OCI-LY1 (cell line): ENCODE results near the gene CFI.

Experiments used
- H2AFZ ChIP-seq: fragments of 200-600 bp; sonication (generic), shearing (Covaris generic); 2 replicates; pipeline ENCODE4 v1.6.0; 2014; ENCODE audit warnings: antibody characterized with exemption, mild to moderate bottlenecking, low read length
- H3F3A ChIP-seq: fragments of 200-600 bp; sonication (generic), shearing (Covaris generic); 2 replicates; pipeline ENCODE4 v1.6.0; 2014; ENCODE audit warnings: mild to moderate bottlenecking, antibody characterized with exemption, low read length, moderate library complexity; ENCODE audit not compliant: insufficient read depth
- H3K27ac ChIP-seq: fragments of 200-600 bp; sonication (generic); 2 replicates; pipeline ENCODE4 v1.5.1; 2014; ENCODE audit warnings: low read length, mixed run types, mild to moderate bottlenecking, low read depth; ENCODE audit not compliant: poor library complexity, severe bottlenecking
- H3K27me3 ChIP-seq: fragments of 200-600 bp; sonication (generic); 2 replicates; pipeline ENCODE4 v1.6.0; 2014; ENCODE audit warnings: antibody characterized with exemption, mild to moderate bottlenecking, low read length, moderate library complexity; ENCODE audit not compliant: insufficient read depth
- H3K36me3 ChIP-seq: fragments of 200-600 bp; sonication (generic); 2 replicates; pipeline ENCODE4 v1.6.1; 2014; ENCODE audit warnings: mild to moderate bottlenecking, antibody characterized with exemption, low read length, moderate library complexity, mixed read lengths; ENCODE audit not compliant: insufficient read depth
- H3K4me1 ChIP-seq: fragments of 200-600 bp; sonication (generic); 2 replicates; pipeline ENCODE4 v1.5.1; 2014; ENCODE audit warnings: mild to moderate bottlenecking, low read length, moderate library complexity; ENCODE audit not compliant: insufficient read depth, severe bottlenecking
- H3K4me2 ChIP-seq: fragments of 200-600 bp; sonication (generic), shearing (Covaris generic); 2 replicates; pipeline ENCODE4 v1.6.1; 2014; ENCODE audit warnings: low read length
- H3K4me3 ChIP-seq: fragments of 200-600 bp; sonication (generic); 2 replicates; pipeline ENCODE4 v1.5.1; 2014; ENCODE audit warnings: low read length, low read depth, mild to moderate bottlenecking, mixed read lengths; ENCODE audit not compliant: poor library complexity, severe bottlenecking
- H3K79me2 ChIP-seq: fragments of 200-600 bp; shearing (Covaris generic); 2 replicates; pipeline ENCODE4 v1.6.1; 2016; ENCODE audit warnings: mixed run types, low read length, mixed read lengths; ENCODE audit not compliant: insufficient read depth
- H3K9ac ChIP-seq: fragments of 200-600 bp; sonication (generic), shearing (Covaris generic); 2 replicates; pipeline ENCODE4 v1.6.1; 2014; ENCODE audit warnings: mild to moderate bottlenecking, low read length, mixed read lengths
- H3K9me2 ChIP-seq: fragments of 200-600 bp; sonication (generic), shearing (Covaris generic); 2 replicates; pipeline ENCODE4 v1.6.1; 2014; ENCODE audit warnings: low read depth, mild to moderate bottlenecking, low read length, mixed read lengths
- H3K9me3 ChIP-seq: fragments of 200-600 bp; shearing (Covaris generic); 2 replicates; pipeline ENCODE4 v1.6.1; 2014; ENCODE audit warnings: low read length, mixed read lengths
- H4K20me1 ChIP-seq: fragments of 200-600 bp; sonication (generic), shearing (Covaris generic); 2 replicates; pipeline ENCODE4 v1.6.0; 2016; ENCODE audit warnings: mild to moderate bottlenecking, low read length; ENCODE audit not compliant: insufficient read depth
- EZH2 ChIP-seq: fragments of 200-600 bp; sonication (generic), shearing (Covaris generic); IDR thresholded peaks from 2 replicates; pipeline ENCODE4 v1.8.0; 2017; ENCODE audit warnings: borderline replicate concordance, mixed run types, mild to moderate bottlenecking, antibody characterized with exemption, low read length, moderate library complexity, mixed read lengths
- TF ChIP-seq, protein P1 (sequence below): fragments of 200-600 bp; sonication (generic), shearing (Covaris generic); IDR thresholded peaks from 2 replicates; pipeline ENCODE4 v1.5.1; 2017; ENCODE audit warnings: mild to moderate bottlenecking, antibody characterized with exemption, low read length, moderate library complexity, mixed read lengths

Gene CFI

DNA sequence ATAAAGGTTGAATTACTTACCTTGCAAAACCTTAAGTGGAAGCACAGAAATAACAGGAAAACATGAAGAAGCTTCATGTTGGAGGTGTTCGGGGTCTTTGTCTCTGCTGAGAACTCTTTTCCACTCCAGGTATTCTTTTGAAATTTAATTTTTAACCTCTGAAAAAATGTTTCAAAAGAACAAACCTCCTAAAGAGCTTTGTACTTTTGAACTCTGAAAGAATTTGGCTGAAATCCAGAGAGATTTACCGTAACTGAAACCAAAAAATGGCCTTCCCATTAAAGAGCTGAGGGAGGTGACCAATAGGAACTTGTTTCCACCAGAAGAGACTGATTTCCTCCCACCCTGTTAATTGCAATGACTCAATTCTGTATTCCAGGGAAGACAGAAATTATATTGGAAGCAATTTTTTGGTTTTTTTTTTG is at the start of gene CFI:
Gene CFI (minus strand): TSS at position 105 of the 425 bp plus-strand sequence. CDS start 28 bp downstream, at position 77.
- TF ChIP-seq, protein P1, sequence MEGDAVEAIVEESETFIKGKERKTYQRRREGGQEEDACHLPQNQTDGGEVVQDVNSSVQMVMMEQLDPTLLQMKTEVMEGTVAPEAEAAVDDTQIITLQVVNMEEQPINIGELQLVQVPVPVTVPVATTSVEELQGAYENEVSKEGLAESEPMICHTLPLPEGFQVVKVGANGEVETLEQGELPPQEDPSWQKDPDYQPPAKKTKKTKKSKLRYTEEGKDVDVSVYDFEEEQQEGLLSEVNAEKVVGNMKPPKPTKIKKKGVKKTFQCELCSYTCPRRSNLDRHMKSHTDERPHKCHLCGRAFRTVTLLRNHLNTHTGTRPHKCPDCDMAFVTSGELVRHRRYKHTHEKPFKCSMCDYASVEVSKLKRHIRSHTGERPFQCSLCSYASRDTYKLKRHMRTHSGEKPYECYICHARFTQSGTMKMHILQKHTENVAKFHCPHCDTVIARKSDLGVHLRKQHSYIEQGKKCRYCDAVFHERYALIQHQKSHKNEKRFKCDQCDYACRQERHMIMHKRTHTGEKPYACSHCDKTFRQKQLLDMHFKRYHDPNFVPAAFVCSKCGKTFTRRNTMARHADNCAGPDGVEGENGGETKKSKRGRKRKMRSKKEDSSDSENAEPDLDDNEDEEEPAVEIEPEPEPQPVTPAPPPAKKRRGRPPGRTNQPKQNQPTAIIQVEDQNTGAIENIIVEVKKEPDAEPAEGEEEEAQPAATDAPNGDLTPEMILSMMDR, result no peak
- no peak for TF ChIP-seq EZH2
- Histone ChIP-seq H3K36me3 (no peaks in the 10 kb centered on the region), H3K4me3 (no peak within 1 kb of the TSS), H3K9ac (no peak within 1 kb of the TSS), H3K27me3 (no peaks in the 10 kb centered on the region), H3K79me2 (no peaks in the 10 kb centered on the region), H4K20me1 (no peaks in the 10 kb centered on the region), H3K9me3 (no peaks in the 10 kb centered on the region; the same call in 1 of the 2 replicates), H3F3A (no peaks in the 10 kb centered on the region), H3K9me2 (no peaks in the 10 kb centered on the region), H3K4me1 (no peaks in the 10 kb centered on the region), H2AFZ (no peak within 1 kb of the TSS), H3K4me2 (no peak within 1 kb of the TSS), H3K27ac (no peak within 1 kb of the TSS)

DNA sequence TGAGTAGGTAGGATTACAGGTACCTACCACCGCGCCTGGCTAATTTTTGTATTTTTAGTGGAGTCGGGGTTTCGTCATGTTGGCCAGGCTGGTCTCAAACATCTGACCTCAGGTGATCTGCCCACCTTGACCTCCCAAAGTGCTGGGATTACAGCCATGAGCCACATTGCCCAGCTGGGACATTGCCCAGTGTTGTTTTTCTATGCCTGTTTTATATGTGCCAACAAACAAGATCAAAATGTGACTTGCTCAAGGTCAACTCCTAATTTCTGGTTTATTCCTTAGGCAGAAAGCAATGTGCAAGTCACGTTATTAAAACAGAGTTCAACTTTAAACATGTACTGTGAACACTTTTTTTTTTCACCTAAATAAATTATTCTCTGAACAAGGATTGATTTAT is 48.8 kb upstream of the CFI start:
- H3K27me3 ChIP-seq, result no peaks in the 10 kb centered on the region
- no peaks in the 10 kb centered on the region for H4K20me1 ChIP-seq
- no peaks in the 10 kb centered on the region for H3F3A ChIP-seq
- H3K27ac ChIP-seq, result no peak overlapping the region
- no peak overlapping the region for H3K4me2 ChIP-seq
- no peaks in the 10 kb centered on the region for H3K9me3 ChIP-seq
- no peaks in the 10 kb centered on the region for H3K9me2 ChIP-seq
- H3K4me1 ChIP-seq, result no peaks in the 10 kb centered on the region
- H3K4me3 ChIP-seq, result no peak overlapping the region
- no peak for TF ChIP-seq EZH2
- TF ChIP-seq, protein P1, result no peak
- H3K36me3 ChIP-seq, result no peaks in the 10 kb centered on the region
- no peak overlapping the region for H2AFZ ChIP-seq
- no peaks in the 10 kb centered on the region for H3K79me2 ChIP-seq
- no peak overlapping the region for H3K9ac ChIP-seq

DNA sequence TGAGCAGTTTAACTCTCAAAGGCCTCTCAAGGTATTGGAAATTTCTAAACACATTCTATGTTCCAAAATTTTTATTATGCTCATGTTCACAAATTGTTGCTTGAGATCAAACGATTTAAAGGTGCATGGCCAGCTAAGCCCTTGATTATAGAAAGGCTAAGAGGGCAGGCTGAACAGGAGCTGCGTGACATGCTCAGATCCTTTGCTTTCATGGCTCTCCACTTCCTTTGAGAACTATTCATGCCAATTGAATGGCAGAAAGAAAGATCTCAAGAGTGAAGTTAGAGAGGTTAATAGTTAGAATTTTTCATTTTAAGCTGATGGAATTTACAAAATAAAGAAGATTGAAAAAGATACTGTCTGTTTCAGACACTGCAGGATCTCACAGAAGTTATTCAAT is 46.7 kb upstream of the CFI start:
- H3K27ac ChIP-seq, result no peak overlapping the region
- no peak overlapping the region for H2AFZ ChIP-seq
- no peak overlapping the region for H3K4me2 ChIP-seq

More for the DNA sequence above, 46.7 kb upstream of the CFI start:
- no peaks in the 10 kb centered on the region for H3K9me3 ChIP-seq
- H3K4me1 ChIP-seq, result no peaks in the 10 kb centered on the region
- no peaks in the 10 kb centered on the region for H3K9me2 ChIP-seq
- H3K27me3 ChIP-seq, result no peaks in the 10 kb centered on the region
- H3K9ac ChIP-seq, result no peak overlapping the region
- H3K36me3 ChIP-seq, result no peaks in the 10 kb centered on the region
- no peaks in the 10 kb centered on the region for H3K79me2 ChIP-seq
- H4K20me1 ChIP-seq, result no peaks in the 10 kb centered on the region
- TF ChIP-seq EZH2, result no peak
- TF ChIP-seq, protein P1, result no peak
- no peak overlapping the region for H3K4me3 ChIP-seq
- no peaks in the 10 kb centered on the region for H3F3A ChIP-seq
